ENCODE measurements around the gene RPL5.

DNA sequence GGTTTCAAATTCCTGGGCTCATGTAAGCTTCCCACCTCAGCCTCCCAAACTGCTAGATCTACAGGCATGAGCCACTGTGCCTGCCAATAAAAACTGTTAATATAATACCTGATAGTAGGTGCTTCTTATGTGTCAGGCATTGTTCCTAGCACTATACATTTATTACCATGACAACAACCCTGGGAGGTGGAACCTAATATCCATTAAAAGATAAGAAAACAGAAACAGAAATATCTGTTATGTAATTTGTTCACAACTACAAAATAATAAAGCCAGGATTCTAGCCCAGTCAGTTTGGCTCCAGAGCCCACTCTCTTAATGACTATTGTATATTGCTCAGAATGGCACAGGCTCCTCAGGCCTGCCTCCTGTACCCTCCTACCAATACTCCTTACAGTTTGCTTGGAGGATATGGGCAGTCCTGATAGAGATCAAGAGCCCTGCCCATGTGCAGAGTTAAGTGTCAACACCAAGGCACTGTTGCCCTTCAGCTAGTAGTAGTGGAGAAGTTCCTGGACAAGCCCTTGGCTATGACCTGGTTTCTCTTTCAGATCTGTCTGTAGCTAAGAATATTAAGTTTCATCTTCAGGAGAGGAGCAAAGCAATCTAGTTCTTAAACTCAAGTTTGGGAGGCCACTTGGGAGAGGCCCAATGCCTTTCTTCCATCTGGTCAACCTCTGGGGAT lies 22.4 kb downstream of the RPL5 start:
- TF ChIP-seq, protein P1, sequence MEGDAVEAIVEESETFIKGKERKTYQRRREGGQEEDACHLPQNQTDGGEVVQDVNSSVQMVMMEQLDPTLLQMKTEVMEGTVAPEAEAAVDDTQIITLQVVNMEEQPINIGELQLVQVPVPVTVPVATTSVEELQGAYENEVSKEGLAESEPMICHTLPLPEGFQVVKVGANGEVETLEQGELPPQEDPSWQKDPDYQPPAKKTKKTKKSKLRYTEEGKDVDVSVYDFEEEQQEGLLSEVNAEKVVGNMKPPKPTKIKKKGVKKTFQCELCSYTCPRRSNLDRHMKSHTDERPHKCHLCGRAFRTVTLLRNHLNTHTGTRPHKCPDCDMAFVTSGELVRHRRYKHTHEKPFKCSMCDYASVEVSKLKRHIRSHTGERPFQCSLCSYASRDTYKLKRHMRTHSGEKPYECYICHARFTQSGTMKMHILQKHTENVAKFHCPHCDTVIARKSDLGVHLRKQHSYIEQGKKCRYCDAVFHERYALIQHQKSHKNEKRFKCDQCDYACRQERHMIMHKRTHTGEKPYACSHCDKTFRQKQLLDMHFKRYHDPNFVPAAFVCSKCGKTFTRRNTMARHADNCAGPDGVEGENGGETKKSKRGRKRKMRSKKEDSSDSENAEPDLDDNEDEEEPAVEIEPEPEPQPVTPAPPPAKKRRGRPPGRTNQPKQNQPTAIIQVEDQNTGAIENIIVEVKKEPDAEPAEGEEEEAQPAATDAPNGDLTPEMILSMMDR (conservative IDR thresholded peaks at IDR 0.05; ENCODE audit: low read depth, low read length): no peak
- TF ChIP-seq EZH2 (IDR thresholded peaks at IDR 0.05; ENCODE audit: borderline replicate concordance, low read depth, low read length, poor library complexity, severe bottlenecking): no peak

All from A673 (cell line).